KMS-11 (cell line): ENCODE measurements around the gene UCN.

Experiments
- H2AFZ ChIP-seq: fragments of 200-600 bp; sonication (generic); 2 replicates; pipeline ENCODE4 v1.6.1; 2016; ENCODE audit warnings: antibody characterized with exemption, mixed run types, low read depth
- H3K27ac ChIP-seq: fragments of 200-600 bp; sonication (generic); 2 replicates; pipeline ENCODE4 v1.6.1; 2016; ENCODE audit warnings: mild to moderate bottlenecking, mixed run types
- H3K27me3 ChIP-seq: fragments of 200-600 bp; sonication (generic); 2 replicates; pipeline ENCODE4 v1.6.1; 2017; ENCODE audit warnings: mild to moderate bottlenecking, low read depth, mixed run types, moderate library complexity; ENCODE audit not compliant: insufficient read depth
- H3K36me3 ChIP-seq: fragments of 200-600 bp; sonication (generic); 2 replicates; pipeline ENCODE4 v1.6.1; 2017; ENCODE audit warnings: mild to moderate bottlenecking, mixed run types; ENCODE audit not compliant: insufficient read depth
- H3K4me1 ChIP-seq: fragments of 200-600 bp; sonication (generic); 2 replicates; pipeline ENCODE4 v1.6.1; 2016; ENCODE audit warnings: mild to moderate bottlenecking, low read depth, mixed run types; ENCODE audit not compliant: poor library complexity, severe bottlenecking
- H3K4me2 ChIP-seq: fragments of 200-600 bp; sonication (generic); 2 replicates; pipeline ENCODE4 v1.7.0; 2016; ENCODE audit warnings: mild to moderate bottlenecking, mixed run types
- H3K4me3 ChIP-seq: fragments of 200-600 bp; sonication (generic); IDR thresholded peaks from 2 replicates; pipeline ENCODE4 v1.6.1; 2017; ENCODE audit warnings: low read depth, low read length, mixed read lengths; ENCODE audit not compliant: insufficient read depth
- H3K79me2 ChIP-seq: fragments of 200-600 bp; sonication (generic); 2 replicates; pipeline ENCODE4 v1.6.1; 2016; ENCODE audit warnings: low read depth, mixed run types; ENCODE audit not compliant: insufficient read depth
- H3K9ac ChIP-seq: fragments of 200-600 bp; sonication (generic); 2 replicates; pipeline ENCODE4 v1.6.1; 2016; ENCODE audit warnings: mild to moderate bottlenecking, mixed run types
- H4K20me1 ChIP-seq: fragments of 200-600 bp; sonication (generic); 2 replicates; pipeline ENCODE4 v1.6.1; 2016; ENCODE audit warnings: mild to moderate bottlenecking, mixed run types; ENCODE audit not compliant: insufficient read depth
- CTCF ChIP-seq: fragments of 200-600 bp; sonication (generic); conservative IDR thresholded peaks from 2 replicates; pipeline ENCODE4 v1.6.1; 2017; ENCODE audit warnings: low read depth, mild to moderate bottlenecking, antibody characterized with exemption, low read length, moderate library complexity, mixed read lengths

The UCN gene

GRCh38 chr2:27306573-27307286 lies 1.5 kb downstream of the UCN start:
- TF ChIP-seq CTCF, result no peak
- Histone ChIP-seq H3K4me1 (peaks cover 7% of the 10 kb centered on the region), H3K4me3 (no peak overlapping the region), H3K4me2 (no peak overlapping the region), H3K36me3 (no peaks in the 10 kb centered on the region), H3K27me3 (no peaks in the 10 kb centered on the region), H3K27ac (no peak overlapping the region), H2AFZ (no peak overlapping the region), H3K9ac (no peak overlapping the region), H4K20me1 (no peaks in the 10 kb centered on the region), H3K79me2 (no peaks in the 10 kb centered on the region)

GRCh38 chr2:27306136-27306535 lies 2.1 kb downstream of the UCN start:
- H3K27ac ChIP-seq, result no peak overlapping the region
- H3K4me3 ChIP-seq, result no peak overlapping the region
- no peak for TF ChIP-seq CTCF

GRCh38 chr2:27305516-27305915 lies 2.7 kb downstream of the UCN start:
- no peaks in the 10 kb centered on the region for H3K27me3 ChIP-seq
- H3K4me3 ChIP-seq, result no peak overlapping the region
- peaks cover 7% of the 10 kb centered on the region for H3K4me1 ChIP-seq
- H3K27ac ChIP-seq, result no peak overlapping the region
- no peaks in the 10 kb centered on the region for H4K20me1 ChIP-seq
- H3K9ac ChIP-seq, result no peak overlapping the region
- TF ChIP-seq CTCF, result no peak
- H3K36me3 ChIP-seq, result no peaks in the 10 kb centered on the region
- no peaks in the 10 kb centered on the region for H3K79me2 ChIP-seq
- no peak overlapping the region for H2AFZ ChIP-seq
- no peak overlapping the region for H3K4me2 ChIP-seq

More at GRCh38 chr2:27306136-27306535, 2.1 kb downstream of the UCN start:
- H3K27me3 ChIP-seq, result no peaks in the 10 kb centered on the region
- no peak overlapping the region for H2AFZ ChIP-seq
- no peaks in the 10 kb centered on the region for H3K79me2 ChIP-seq
- H3K36me3 ChIP-seq, result no peaks in the 10 kb centered on the region
- H3K4me1 ChIP-seq, result peaks cover 7% of the 10 kb centered on the region
- no peak overlapping the region for H3K9ac ChIP-seq
- H3K4me2 ChIP-seq, result no peak overlapping the region
- no peaks in the 10 kb centered on the region for H4K20me1 ChIP-seq

GRCh38 chr2:27304488-27305240 lies 3.6 kb downstream of the UCN start:
- H3K4me3 ChIP-seq, result no peak overlapping the region

More at GRCh38 chr2:27304488-27305240, 3.6 kb downstream of the UCN start:
- Histone ChIP-seq H3K4me1 (peaks cover 7% of the 10 kb centered on the region), H3K27me3 (no peaks in the 10 kb centered on the region), H3K79me2 (no peaks in the 10 kb centered on the region), H2AFZ (no peak overlapping the region), H3K36me3 (no peaks in the 10 kb centered on the region), H4K20me1 (no peaks in the 10 kb centered on the region), H3K4me2 (no peak overlapping the region), H3K27ac (no peak overlapping the region), H3K9ac (no peak overlapping the region)
- no peak for TF ChIP-seq CTCF
